ENCODE results near the gene ACSM5.
"Not testable (repeated sequence)": the region's sequence is repeated elsewhere in the genome, so short reads cannot be mapped to it uniquely, and the experiment has no call there.

ACSM5 gene

DNA sequence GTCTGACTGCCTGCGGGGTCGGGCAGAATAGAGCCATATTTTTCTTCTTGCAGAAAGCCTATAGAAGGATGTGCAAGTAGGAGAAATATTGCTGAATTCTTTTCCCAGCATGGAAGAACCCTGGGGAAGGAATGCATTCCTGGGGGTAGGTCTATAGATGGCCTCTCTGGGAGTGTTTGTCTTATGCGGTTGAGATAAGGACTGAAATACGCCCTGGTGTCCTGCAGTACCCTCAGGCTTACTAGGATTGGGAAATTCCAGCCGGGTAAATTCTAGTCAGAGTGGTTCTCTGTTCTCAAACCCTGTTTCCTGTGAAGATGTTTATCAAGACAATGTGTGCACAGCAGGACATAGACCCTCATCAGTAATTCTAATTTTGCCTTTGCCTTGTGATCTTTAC lies 44.3 kb downstream of the ACSM5 start:
- DNase-seq: not testable (repeated sequence)

DNA sequence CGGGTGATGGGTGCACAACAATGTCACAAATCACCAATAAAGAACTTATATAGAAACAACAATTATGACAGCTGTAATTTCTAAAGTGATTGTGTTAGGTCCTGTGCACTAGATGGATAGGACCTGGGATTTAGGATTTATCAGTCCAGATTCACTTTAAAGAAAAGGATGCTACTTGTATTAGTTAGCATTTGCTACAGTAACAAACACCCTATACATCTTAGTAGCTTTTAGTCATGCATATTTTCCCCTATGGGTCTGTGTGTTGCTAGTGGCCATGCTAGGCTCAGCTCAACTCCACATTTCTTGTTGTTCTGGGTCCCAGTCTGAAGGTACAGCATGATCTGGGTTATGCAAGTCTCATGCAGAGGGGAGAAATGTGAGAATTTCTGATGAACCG lies 49.9 kb downstream of the ACSM5 start:
- DNase-seq: not testable (repeated sequence)

DNA sequence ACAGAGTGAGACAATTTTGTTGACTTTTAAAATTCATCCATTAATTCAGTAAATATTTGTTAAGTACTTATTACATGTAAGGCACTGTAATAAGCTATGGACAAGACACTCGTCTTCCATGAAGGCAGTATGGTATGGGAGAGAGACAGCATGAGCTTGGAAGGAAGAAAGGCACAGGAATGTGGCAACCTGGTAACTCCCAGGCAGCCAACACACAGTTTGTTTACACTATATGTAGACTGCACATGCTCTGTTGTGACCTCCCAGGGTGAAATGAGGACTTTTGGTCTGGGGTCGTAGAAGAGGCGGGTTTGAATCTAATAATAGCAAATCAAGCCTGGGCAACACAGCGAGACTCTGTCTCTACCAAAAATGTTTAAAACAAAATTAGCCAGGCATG lies 51.0 kb downstream of the ACSM5 start:
- DNase-seq: not testable (repeated sequence)

DNA sequence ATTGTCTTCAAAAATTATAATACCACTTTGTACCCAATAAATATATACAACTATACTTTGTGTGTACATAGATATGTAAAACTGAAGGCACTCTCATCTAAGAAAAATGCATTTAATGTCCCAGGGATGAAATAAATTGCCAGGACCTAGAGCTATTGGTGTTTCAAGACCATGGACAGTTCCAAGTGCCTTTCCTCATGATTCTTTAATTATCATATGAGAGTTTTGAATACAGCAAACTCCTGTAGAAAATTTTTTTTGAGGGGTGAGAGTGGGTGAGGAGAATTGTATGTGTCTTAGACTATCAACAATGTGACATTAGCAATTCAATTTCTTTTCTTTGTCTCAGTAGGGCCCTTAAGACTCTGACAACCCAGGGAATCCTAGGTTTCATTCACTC lies 59.6 kb downstream of the ACSM5 start:
- DNase-seq: not testable (repeated sequence)

DNA sequence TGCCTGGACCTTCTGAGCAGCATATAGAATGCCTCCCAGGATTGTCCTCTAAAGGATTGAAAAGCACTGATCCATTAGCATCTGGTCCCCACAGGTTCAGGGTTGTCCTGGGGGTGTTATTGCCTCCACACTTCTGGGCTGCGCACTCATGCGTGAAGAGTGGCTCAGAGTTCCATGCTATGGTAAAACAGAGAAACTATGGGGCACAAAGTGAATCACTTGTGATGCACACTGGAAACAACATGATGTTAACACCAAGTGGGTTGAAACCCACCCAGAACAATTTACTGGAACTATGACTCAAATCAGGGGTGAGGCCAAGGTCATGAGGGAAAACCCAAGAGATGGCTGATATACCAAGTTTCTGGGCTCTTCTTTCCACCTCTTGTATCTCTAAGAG lies 60.6 kb downstream of the ACSM5 start:
- DNase-seq: not testable (repeated sequence)

DNA sequence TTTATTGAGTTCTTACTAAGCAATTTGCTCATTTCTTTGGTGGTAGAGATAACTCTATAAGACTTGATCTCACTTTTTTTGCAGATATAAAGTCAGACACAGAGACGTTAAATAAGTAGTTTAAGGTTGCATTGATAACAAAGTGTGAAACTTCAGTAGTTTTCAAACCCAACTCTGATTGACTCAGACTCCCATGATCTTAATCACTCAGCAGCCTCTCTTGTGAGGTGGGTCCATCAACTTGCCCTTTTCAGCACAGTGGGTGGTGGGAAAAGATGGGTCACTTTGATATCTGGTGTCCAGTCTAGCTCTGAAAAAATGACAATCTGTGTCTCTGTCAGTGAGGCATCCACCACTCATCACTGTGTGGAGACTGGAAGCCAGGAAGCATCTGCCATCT lies 61.4 kb downstream of the ACSM5 start:
- DNase-seq: not testable (repeated sequence)

DNA sequence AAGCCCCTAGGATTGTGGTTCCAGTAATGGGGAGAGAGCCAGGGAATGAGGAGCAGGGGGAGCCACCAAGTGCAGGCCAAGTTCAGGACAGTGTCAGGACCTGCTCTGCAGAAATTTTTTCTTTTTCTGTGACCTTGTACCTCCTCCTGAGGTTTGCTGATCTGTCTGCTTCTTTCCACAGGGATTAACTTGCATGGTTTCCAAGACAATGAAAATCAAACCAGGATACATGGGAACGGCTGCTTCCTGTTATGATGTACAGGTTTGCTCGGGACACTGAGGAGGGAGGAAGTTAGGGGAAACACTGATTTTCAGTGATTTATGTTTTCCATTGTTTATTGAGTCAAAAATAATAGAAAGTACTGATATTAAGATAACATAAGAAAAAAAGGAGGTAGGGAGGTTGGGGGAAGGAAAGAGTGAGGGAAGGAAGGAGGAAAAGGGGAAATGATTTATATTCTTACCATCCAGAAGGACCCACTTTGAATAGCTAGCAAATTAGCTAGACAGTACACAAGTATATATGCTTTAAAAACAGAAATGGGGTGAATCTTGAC lies 67.9 kb downstream of the ACSM5 start:
- DNase-seq: not testable (repeated sequence)

DNA sequence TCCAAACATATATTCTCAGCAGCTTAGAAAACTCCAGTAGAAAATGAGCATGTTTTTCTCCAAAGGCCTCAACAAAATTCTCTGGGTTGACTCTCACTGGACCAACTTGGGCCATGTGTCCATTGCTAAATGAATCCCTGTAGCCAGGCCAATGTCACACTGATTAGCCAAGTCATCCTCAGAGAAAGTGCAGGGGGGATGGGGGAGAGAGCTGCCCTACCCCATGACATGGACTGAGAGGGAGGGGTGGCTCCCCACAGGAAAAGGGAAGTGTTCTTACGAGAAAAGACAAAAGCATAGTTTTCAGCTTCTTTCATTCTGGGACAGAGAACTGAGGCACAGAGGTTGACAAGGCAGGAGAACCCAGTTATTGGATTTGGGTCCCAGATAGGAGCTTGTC lies 74.7 kb downstream of the ACSM5 start:
- DNase-seq: not testable (repeated sequence)

DNA sequence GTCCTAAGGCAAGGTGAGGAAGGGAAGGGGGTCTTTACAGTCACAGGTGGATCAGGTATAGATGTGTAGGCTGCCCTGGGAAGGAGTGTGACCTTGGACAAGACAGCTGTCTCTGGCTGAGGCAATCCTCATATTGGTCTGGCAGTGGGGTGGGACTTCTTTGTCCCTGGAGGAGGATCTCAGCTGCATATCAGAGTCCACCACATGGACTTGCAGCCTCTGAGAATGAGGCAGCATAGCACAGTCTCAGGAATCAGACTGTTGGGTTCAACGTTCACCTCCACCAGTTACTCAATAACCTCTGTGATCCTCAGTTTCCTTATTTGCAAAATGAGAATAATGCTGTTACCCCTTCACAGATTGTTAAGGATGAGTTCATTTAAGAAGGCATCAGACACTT lies 75.4 kb downstream of the ACSM5 start:
- no peak for DNase-seq

DNA sequence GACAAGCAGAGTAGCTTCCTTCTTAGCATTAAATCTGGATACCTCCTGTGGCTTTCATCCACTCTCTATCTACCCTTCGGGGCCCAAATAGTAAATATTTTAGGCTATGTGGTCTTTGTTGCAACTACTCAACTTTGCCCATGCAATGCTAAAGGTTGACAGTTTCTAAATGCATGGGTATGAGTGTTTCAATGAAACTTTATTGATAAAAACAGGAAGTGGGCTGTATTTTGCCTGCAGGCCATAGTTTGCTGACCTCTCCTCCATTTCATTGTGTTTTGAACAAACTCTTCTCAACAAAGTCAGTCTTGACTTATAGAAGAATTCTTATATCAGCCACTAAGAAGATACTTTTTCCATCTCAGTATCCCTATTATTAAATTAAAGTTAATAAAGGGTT lies 76.1 kb downstream of the ACSM5 start:
- DNase-seq: no peak
